HEK293 (cell line): ENCODE data around the gene BCL6B.
"Not testable (repeated sequence)": the region's sequence is repeated elsewhere in the genome, so short reads cannot be mapped to it uniquely, and the experiment has no call there.

ENCODE experiments used
- CTCF ChIA-PET: fragments of 350-600 bp; formaldehyde crosslinking; extraction: SDS; loops from one replicate; lab custom pipeline; 2021; ENCODE audit warnings: antibody characterized with exemption; lab: Yijun Ruan, JAX
- POLR2A ChIA-PET: fragments of 300-600 bp; formaldehyde crosslinking; extraction: SDS; loops from one replicate; lab custom pipeline; 2020; ENCODE audit warnings: antibody characterized with exemption, inconsistent platforms; lab: Yijun Ruan, JAX
- H3K27ac ChIP-seq: fragments of 200-500 bp; sonication (Bioruptor generic); 2 replicates; pipeline ENCODE4 v1.5.1; 2014; ENCODE audit warnings: low read depth, low read length, control low read depth, inconsistent platforms; ENCODE audit errors: extremely low read depth
- H3K36me3 ChIP-seq, 2 experiments: fragments of 200-500 bp in 1 of 2; sonication (Bioruptor generic) in 1 of 2; 1 replicate in 1 of 2; 2 replicates in 1 of 2; pipeline ENCODE4 v1.5.1; 2014 to 2017; ENCODE audit warnings: inconsistent platforms in 2 of 2, low read length in 2 of 2; ENCODE audit not compliant: control insufficient read depth in 2 of 2, insufficient read depth in 1 of 2
- H3K4me1 ChIP-seq: fragments of 200-500 bp; sonication (Bioruptor generic); 2 replicates; pipeline ENCODE4 v1.5.1; 2014; ENCODE audit warnings: mild to moderate bottlenecking, low read length, inconsistent platforms; ENCODE audit not compliant: control insufficient read depth, insufficient read depth
- H3K4me3 ChIP-seq: 2 replicates; pipeline ENCODE4 v1.5.1; 2011; ENCODE audit warnings: low read depth, mild to moderate bottlenecking, control low read depth, low read length, moderate library complexity
- H3K9me3 ChIP-seq: fragments of 200-500 bp; sonication (Bioruptor generic); 2 replicates; pipeline ENCODE4 v1.5.1; 2014; ENCODE audit warnings: low read depth, low read length, inconsistent platforms; ENCODE audit not compliant: control insufficient read depth, insufficient read depth
- GLIS1 ChIP-seq: fragments of 450-650 bp; formaldehyde crosslinking; IDR thresholded peaks from 2 replicates; pipeline ENCODE4 v1.5.1; 2016; ENCODE audit warnings: missing biosample characterization, missing genetic modification characterization
- KLF16 ChIP-seq: fragments of 450-650 bp; formaldehyde crosslinking; IDR thresholded peaks from 2 replicates; pipeline ENCODE4 v1.5.1; 2017; ENCODE audit warnings: missing biosample characterization, missing genetic modification characterization
- KLF7 ChIP-seq: fragments of 450-650 bp; formaldehyde crosslinking; IDR thresholded peaks from 2 replicates; pipeline ENCODE4 v1.5.1; 2016; ENCODE audit warnings: missing biosample characterization, missing genetic modification characterization, borderline replicate concordance
- KLF8 ChIP-seq: fragments of 450-650 bp; formaldehyde crosslinking; IDR thresholded peaks from 2 replicates; pipeline ENCODE4 v1.5.1; 2016; ENCODE audit warnings: missing biosample characterization, missing genetic modification characterization
- SCRT1 ChIP-seq: fragments of 450-650 bp; formaldehyde crosslinking; IDR thresholded peaks from 2 replicates; pipeline ENCODE4 v1.5.1; 2016; ENCODE audit warnings: missing biosample characterization, missing genetic modification characterization, borderline replicate concordance
- TRIM28 ChIP-seq: IDR thresholded peaks from 2 replicates; pipeline ENCODE4 v1.6.1; 2011; ENCODE audit warnings: low read length, control low read depth, borderline replicate concordance
- ZNF146 ChIP-seq: fragments of 450-650 bp; formaldehyde crosslinking; IDR thresholded peaks from 2 replicates; pipeline ENCODE4 v1.5.1; 2016; ENCODE audit warnings: missing biosample characterization, missing genetic modification characterization
- ZNF155 ChIP-seq: fragments of 450-650 bp; formaldehyde crosslinking; IDR thresholded peaks from 2 replicates; pipeline ENCODE4 v1.5.1; 2016; ENCODE audit warnings: missing biosample characterization, missing genetic modification characterization
- ZNF19 ChIP-seq: fragments of 450-650 bp; formaldehyde crosslinking; IDR thresholded peaks from 2 replicates; pipeline ENCODE4; 2016; ENCODE audit warnings: missing biosample characterization, missing genetic modification characterization, low read depth
- ZNF248 ChIP-seq: fragments of 450-650 bp; formaldehyde crosslinking; IDR thresholded peaks from 2 replicates; pipeline ENCODE4 v1.5.1; 2017; ENCODE audit warnings: missing biosample characterization, missing genetic modification characterization
- ZNF266 ChIP-seq: fragments of 450-650 bp; formaldehyde crosslinking; IDR thresholded peaks from 2 replicates; pipeline ENCODE4 v1.5.1; 2016; ENCODE audit warnings: missing biosample characterization, missing genetic modification characterization, low read depth
- ZNF350 ChIP-seq: fragments of 450-650 bp; formaldehyde crosslinking; IDR thresholded peaks from 2 replicates; pipeline ENCODE4 v1.5.0; 2017; ENCODE audit warnings: missing biosample characterization, mild to moderate bottlenecking, missing genetic modification characterization
- ZNF37A ChIP-seq: fragments of 450-650 bp; IDR thresholded peaks from 2 replicates; pipeline ENCODE4 v1.5.1; 2018; ENCODE audit warnings: missing biosample characterization, missing genetic modification characterization
- ZNF623 ChIP-seq: fragments of 450-650 bp; formaldehyde crosslinking; IDR thresholded peaks from 2 replicates; pipeline ENCODE4 v1.5.1; 2016; ENCODE audit warnings: missing biosample characterization, missing genetic modification characterization
- ZNF658 ChIP-seq: fragments of 450-650 bp; formaldehyde crosslinking; IDR thresholded peaks from 2 replicates; pipeline ENCODE4; 2016; ENCODE audit warnings: missing biosample characterization, missing genetic modification characterization
- ZNF677 ChIP-seq: fragments of 450-650 bp; IDR thresholded peaks from 2 replicates; pipeline ENCODE4 v1.5.0; 2018; ENCODE audit warnings: missing biosample characterization, mild to moderate bottlenecking, missing genetic modification characterization, moderate library complexity
- ZNF785 ChIP-seq: fragments of 450-650 bp; formaldehyde crosslinking; IDR thresholded peaks from 2 replicates; pipeline ENCODE4 v1.5.1; 2016; ENCODE audit warnings: missing biosample characterization, missing genetic modification characterization
- ZNF792 ChIP-seq: fragments of 450-650 bp; formaldehyde crosslinking; IDR thresholded peaks from 2 replicates; pipeline ENCODE4 v1.5.1; 2016; ENCODE audit warnings: missing biosample characterization, missing genetic modification characterization
- ZNF830 ChIP-seq: fragments of 450-650 bp; IDR thresholded peaks from 2 replicates; pipeline ENCODE4 v1.5.0; 2018; ENCODE audit warnings: missing biosample characterization, missing genetic modification characterization, low read depth, mild to moderate bottlenecking, moderate library complexity
- ZSCAN30 ChIP-seq: fragments of 450-650 bp; IDR thresholded peaks from 2 replicates; pipeline ENCODE4 v1.5.1; 2018; ENCODE audit warnings: missing biosample characterization, mild to moderate bottlenecking, missing genetic modification characterization, moderate library complexity
- TF ChIP-seq, protein P1 (sequence below): fragments of 450-650 bp; formaldehyde crosslinking; IDR thresholded peaks from 2 replicates; pipeline ENCODE4 v1.5.1; 2016; ENCODE audit warnings: missing biosample characterization, missing genetic modification characterization
- TF ChIP-seq, protein P2 (sequence below): fragments of 450-650 bp; formaldehyde crosslinking; conservative IDR thresholded peaks from 2 replicates; pipeline ENCODE4 v1.5.1; 2016; ENCODE audit warnings: low read depth, missing biosample characterization, missing genetic modification characterization
- TF ChIP-seq, protein P3 (sequence below): fragments of 450-650 bp; formaldehyde crosslinking; IDR thresholded peaks from 2 replicates; pipeline ENCODE4 v1.5.1; 2016; ENCODE audit warnings: missing biosample characterization, missing genetic modification characterization

BCL6B gene, protein sequence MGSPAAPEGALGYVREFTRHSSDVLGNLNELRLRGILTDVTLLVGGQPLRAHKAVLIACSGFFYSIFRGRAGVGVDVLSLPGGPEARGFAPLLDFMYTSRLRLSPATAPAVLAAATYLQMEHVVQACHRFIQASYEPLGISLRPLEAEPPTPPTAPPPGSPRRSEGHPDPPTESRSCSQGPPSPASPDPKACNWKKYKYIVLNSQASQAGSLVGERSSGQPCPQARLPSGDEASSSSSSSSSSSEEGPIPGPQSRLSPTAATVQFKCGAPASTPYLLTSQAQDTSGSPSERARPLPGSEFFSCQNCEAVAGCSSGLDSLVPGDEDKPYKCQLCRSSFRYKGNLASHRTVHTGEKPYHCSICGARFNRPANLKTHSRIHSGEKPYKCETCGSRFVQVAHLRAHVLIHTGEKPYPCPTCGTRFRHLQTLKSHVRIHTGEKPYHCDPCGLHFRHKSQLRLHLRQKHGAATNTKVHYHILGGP

DNA sequence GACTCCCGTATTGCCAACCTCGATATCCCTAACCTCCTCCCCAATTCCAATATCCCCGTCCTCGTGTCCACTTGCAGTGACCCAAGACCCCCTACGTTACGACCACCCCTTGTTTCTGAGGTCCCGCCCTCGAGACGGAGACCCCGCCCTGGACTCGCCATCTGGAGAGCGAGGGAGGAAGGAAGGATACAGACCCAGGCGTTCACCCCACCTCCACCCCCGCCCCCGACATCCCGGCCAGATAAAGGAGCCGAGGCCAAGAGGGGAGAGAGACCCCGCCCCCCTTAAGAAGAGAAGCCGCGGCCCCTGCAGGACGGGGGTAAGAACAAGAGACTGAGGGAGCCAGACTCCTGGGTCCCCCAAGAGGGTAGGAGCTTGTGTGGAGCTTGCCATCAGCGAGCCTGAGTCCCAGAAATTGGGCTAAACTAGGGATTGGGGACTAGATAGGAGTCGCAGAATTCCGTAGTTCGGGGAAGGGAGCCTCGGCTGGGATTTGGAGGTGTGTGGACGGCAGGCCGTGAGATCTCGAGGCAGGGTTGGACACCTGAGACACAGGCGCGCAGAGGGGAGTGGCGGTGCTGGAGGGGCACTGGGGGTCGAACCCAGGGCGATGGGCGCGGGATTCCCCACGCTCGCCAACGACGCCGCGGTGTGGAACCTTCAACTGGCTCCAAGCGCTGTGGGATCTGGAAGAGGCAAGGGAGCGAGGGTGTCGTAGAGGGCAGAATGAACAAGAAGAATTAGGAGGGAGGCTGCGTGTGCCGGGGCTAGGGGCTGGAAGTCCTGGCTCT, at the start of gene BCL6B:
TSS of gene BCL6B (plus strand) at position 270 of the 791 bp plus-strand sequence. CDS start 622 bp downstream, outside the sequence.
- H3K36me3 ChIP-seq = no peaks in the 10 kb centered on the region
- no peak within 1 kb of the TSS for H3K4me3 ChIP-seq
- CTCF ChIA-PET = interaction anchor here (0.7 to 3.1 kb wide), 10 partner anchors 9 to 425 kb away, joined by 3 to 35 read pairs (median 13); partner anchors contain the start of gene SLC16A13
- TF ChIP-seq ZNF19 (no peak), ZNF37A (tag by site-specific recombination) (no peak), ZSCAN30 (no peak), KLF7 (tag by site-specific recombination) (no peak), ZNF830 (tag by site-specific recombination) (no peak), ZNF677 (tag by site-specific recombination) (no peak), ZNF658 (no peak), TRIM28 (no peak), KLF16 (tag by site-specific recombination) (no peak), KLF8 (tag by site-specific recombination) (no peak), ZNF623 (tag by site-specific recombination) (no peak), ZNF155 (tag by site-specific recombination) (no peak)
- TF ChIP-seq, protein P1, sequence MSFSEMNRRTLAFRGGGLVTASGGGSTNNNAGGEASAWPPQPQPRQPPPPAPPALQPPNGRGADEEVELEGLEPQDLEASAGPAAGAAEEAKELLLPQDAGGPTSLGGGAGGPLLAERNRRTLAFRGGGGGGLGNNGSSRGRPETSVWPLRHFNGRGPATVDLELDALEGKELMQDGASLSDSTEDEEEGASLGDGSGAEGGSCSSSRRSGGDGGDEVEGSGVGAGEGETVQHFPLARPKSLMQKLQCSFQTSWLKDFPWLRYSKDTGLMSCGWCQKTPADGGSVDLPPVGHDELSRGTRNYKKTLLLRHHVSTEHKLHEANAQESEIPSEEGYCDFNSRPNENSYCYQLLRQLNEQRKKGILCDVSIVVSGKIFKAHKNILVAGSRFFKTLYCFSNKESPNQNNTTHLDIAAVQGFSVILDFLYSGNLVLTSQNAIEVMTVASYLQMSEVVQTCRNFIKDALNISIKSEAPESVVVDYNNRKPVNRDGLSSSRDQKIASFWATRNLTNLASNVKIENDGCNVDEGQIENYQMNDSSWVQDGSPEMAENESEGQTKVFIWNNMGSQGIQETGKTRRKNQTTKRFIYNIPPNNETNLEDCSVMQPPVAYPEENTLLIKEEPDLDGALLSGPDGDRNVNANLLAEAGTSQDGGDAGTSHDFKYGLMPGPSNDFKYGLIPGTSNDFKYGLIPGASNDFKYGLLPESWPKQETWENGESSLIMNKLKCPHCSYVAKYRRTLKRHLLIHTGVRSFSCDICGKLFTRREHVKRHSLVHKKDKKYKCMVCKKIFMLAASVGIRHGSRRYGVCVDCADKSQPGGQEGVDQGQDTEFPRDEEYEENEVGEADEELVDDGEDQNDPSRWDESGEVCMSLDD = no peak
- H3K9me3 ChIP-seq = no peaks in the 10 kb centered on the region
- peaks cover 3% of the 10 kb centered on the region; the same call in 1 of the 2 replicates for H3K4me1 ChIP-seq
- POLR2A ChIA-PET = interaction anchor here (0.7 to 1.6 kb wide), 2 partner anchors 12 to 627 kb away, joined by 3 to 5 read pairs; partner anchors contain the start of gene SLC16A13
- no peak within 1 kb of the TSS for H3K27ac ChIP-seq

- H3K36me3 ChIP-seq, POLR2A ChIA-PET, H3K4me1 ChIP-seq, H3K27ac ChIP-seq, H3K4me3 ChIP-seq, H3K9me3 ChIP-seq: not testable (repeated sequence)
- CTCF ChIA-PET = interaction anchor here (1.0 to 2.2 kb wide), 2 partner anchors 25 to 314 kb away, joined by 3 to 11 read pairs; no protein-coding TSS in a partner anchor
- peak; percentile 80 for TF ChIP-seq ZNF146
- TF ChIP-seq, all 188 proteins: peak for 1; not testable (repeated sequence) for 187
Measured at GRCh38 chr17:6979440-6979839, 43.4 kb upstream of the BCL6B start.

DNA sequence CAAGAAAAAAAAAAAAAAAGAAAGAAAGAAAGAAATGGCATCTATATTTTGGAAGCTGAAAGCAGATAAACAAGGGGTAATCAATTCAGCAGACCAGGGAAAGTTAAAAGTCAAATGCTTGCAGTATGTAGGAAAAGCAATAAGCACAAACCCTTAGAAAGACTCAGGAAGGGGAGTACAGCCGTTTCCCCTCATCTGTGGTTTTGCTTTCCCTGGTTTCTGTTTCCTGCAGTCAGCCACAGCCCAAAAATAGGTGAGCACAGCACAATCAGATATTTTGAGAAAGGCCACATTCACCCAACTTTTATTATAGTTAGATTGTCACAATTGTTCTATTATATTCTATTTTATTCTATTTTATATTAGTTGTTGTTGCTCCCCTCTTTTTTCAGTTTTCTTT, 41.4 kb upstream of the BCL6B start:
- no peak overlapping the region for H3K4me3 ChIP-seq
- ChIA-PET POLR2A (no interaction called here), CTCF (no interaction called here)
- H3K4me1 ChIP-seq = no peaks in the 10 kb centered on the region
- H3K36me3 ChIP-seq = no peaks in the 10 kb centered on the region
- no peak overlapping the region for H3K27ac ChIP-seq
- no peaks in the 10 kb centered on the region for H3K9me3 ChIP-seq
- TF ChIP-seq ZNF248 (tag by site-specific recombination) (no peak), ZNF266 (tag by site-specific recombination) (no peak), SCRT1 (tag by site-specific recombination) (no peak), ZNF785 (tag by site-specific recombination) (no peak), ZNF792 (tag by site-specific recombination) (no peak), ZNF350 (no peak), GLIS1 (tag by site-specific recombination) (no peak)
- TF ChIP-seq, protein P2, sequence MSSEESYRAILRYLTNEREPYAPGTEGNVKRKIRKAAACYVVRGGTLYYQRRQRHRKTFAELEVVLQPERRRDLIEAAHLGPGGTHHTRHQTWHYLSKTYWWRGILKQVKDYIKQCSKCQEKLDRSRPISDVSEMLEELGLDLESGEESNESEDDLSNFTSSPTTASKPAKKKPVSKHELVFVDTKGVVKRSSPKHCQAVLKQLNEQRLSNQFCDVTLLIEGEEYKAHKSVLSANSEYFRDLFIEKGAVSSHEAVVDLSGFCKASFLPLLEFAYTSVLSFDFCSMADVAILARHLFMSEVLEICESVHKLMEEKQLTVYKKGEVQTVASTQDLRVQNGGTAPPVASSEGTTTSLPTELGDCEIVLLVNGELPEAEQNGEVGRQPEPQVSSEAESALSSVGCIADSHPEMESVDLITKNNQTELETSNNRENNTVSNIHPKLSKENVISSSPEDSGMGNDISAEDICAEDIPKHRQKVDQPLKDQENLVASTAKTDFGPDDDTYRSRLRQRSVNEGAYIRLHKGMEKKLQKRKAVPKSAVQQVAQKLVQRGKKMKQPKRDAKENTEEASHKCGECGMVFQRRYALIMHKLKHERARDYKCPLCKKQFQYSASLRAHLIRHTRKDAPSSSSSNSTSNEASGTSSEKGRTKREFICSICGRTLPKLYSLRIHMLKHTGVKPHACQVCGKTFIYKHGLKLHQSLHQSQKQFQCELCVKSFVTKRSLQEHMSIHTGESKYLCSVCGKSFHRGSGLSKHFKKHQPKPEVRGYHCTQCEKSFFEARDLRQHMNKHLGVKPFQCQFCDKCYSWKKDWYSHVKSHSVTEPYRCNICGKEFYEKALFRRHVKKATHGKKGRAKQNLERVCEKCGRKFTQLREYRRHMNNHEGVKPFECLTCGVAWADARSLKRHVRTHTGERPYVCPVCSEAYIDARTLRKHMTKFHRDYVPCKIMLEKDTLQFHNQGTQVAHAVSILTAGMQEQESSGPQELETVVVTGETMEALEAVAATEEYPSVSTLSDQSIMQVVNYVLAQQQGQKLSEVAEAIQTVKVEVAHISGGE (tag by site-specific recombination) = no peak
- TF ChIP-seq, protein P3, sequence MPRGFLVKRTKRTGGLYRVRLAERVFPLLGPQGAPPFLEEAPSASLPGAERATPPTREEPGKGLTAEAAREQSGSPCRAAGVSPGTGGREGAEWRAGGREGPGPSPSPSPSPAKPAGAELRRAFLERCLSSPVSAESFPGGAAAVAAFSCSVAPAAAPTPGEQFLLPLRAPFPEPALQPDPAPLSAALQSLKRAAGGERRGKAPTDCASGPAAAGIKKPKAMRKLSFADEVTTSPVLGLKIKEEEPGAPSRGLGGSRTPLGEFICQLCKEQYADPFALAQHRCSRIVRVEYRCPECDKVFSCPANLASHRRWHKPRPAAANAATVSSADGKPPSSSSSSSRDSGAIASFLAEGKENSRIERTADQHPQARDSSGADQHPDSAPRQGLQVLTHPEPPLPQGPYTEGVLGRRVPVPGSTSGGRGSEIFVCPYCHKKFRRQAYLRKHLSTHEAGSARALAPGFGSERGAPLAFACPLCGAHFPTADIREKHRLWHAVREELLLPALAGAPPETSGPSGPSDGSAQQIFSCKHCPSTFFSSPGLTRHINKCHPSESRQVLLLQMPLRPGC (tag by site-specific recombination) = no peak
